Measurements from ENCODE around the gene DGKI. TPM values are rescaled to one million over a fixed set of nuclear protein-coding genes. Genes with fewer than 3 reads are reported as not detected.

Gene DGKI
- total and polyA plus RNA-seq, 12 donors = 0.12 to 4.6 (median 1.1) TPM

- H3K27ac ChIP-seq = no peak overlapping the region
- H3K27me3 ChIP-seq = no peaks in the 10 kb centered on the region
- H3K4me1 ChIP-seq (replicated peaks in 1 of 2) = no peaks in the 10 kb centered on the region
- no peaks in the 10 kb centered on the region for H3K9me3 ChIP-seq (replicated peaks in 1 of 3)
- H3K4me3 ChIP-seq = no peak overlapping the region
- DNase-seq = no peak
- no peaks in the 10 kb centered on the region for H3K36me3 ChIP-seq (replicated peaks in 1 of 2)
- intact Hi-C loops (cut with DNase I) = no loop called here
- TF ChIP-seq POLR2A (IDR thresholded peaks at IDR 0.05) (no peak), CTCF (IDR thresholded peaks at IDR 0.05) (no peak)
Observed at GRCh38 chr7:137563981-137564380, 282.8 kb downstream of the DGKI start.

- WGBS, 4 donors = 89 to 96% (median 93%) methylated on average over 3 of the region's 3 CpGs
- Histone ChIP-seq H3K9me3 (replicated peaks in 1 of 3) (no peaks in the 10 kb centered on the region), H3K4me1 (replicated peaks in 1 of 2) (no peaks in the 10 kb centered on the region), H3K36me3 (replicated peaks in 1 of 2) (no peaks in the 10 kb centered on the region), H3K4me3 (no peak overlapping the region), H3K27me3 (no peaks in the 10 kb centered on the region), H3K27ac (no peak overlapping the region)
- intact Hi-C loops (cut with DNase I) = no loop called here
- TF ChIP-seq CTCF (IDR thresholded peaks at IDR 0.05) (no peak), POLR2A (IDR thresholded peaks at IDR 0.05) (no peak)
- no peak for DNase-seq
Observed at GRCh38 chr7:137547485-137547884, 299.3 kb downstream of the DGKI start.

- TF ChIP-seq CTCF (IDR thresholded peaks at IDR 0.05) = no peak
- no peak for TF ChIP-seq POLR2A (IDR thresholded peaks at IDR 0.05)
- Histone ChIP-seq H3K4me1 (replicated peaks in 1 of 2) (no peaks in the 10 kb centered on the region), H3K4me3 (no peak overlapping the region), H3K9me3 (replicated peaks in 1 of 3) (no peaks in the 10 kb centered on the region), H3K36me3 (replicated peaks in 1 of 2) (no peaks in the 10 kb centered on the region), H3K27ac (no peak overlapping the region), H3K27me3 (no peaks in the 10 kb centered on the region)
- 73 to 89% (median 78%) methylated on average over 4 of the region's 4 CpGs for whole genome bisulfite sequencing, 4 donors
- no peak for DNase-seq
- intact Hi-C loops (cut with DNase I) = no loop called here
Observed at GRCh38 chr7:137546671-137547070, 300.1 kb downstream of the DGKI start.

GRCh38 chr7:137546009-137546408 lies 300.8 kb downstream of the DGKI start:
- Histone ChIP-seq H3K27me3 (no peaks in the 10 kb centered on the region), H3K27ac (no peak overlapping the region), H3K4me3 (no peak overlapping the region), H3K9me3 (replicated peaks in 1 of 3) (no peaks in the 10 kb centered on the region), H3K4me1 (replicated peaks in 1 of 2) (no peaks in the 10 kb centered on the region), H3K36me3 (replicated peaks in 1 of 2) (no peaks in the 10 kb centered on the region)
- intact Hi-C loops (cut with DNase I) = no loop called here
- TF ChIP-seq POLR2A (IDR thresholded peaks at IDR 0.05) (no peak), CTCF (IDR thresholded peaks at IDR 0.05) (no peak)
- WGBS, 4 donors = 92 to 96% (median 95%) methylated on average over 13 of the region's 13 CpGs
- DNase-seq = no peak
